Measurements from ENCODE around the gene LEMD2. TPM values are rescaled to one million over a fixed set of nuclear protein-coding genes. Genes with fewer than 3 reads are reported as not detected.

The LEMD2 gene
- total and polyA plus RNA-seq, 9 of the 15 experiments (the other 6 are each of a cell fraction or from before 2014, with no cell fraction given), result 0.32 to 46.3 (median 30.8) TPM

- no peak for TF ChIP-seq ZBTB2 (IDR thresholded peaks at IDR 0.05)
- TF ChIP-seq THRAP3 (IDR thresholded peaks at IDR 0.05; ENCODE audit: borderline replicate concordance), result no peak
- TF ChIP-seq SIN3A (IDR thresholded peaks at IDR 0.05; ENCODE audit: borderline replicate concordance in 2 of 2, control insufficient read depth in 1 of 2, low read depth in 2 of 2, low read length in 2 of 2), result no peak
- no peak for TF ChIP-seq DNMT1 (IDR thresholded peaks at IDR 0.05)
- TF ChIP-seq LEF1 (IDR thresholded peaks at IDR 0.05), result no peak
- TF ChIP-seq ZNF707 (CRISPR knock-in tag; conservative IDR thresholded peaks at IDR 0.05), result no peak
- TF ChIP-seq RCOR1 (IDR thresholded peaks at IDR 0.05; ENCODE audit: borderline replicate concordance in 1 of 2, low read depth in 2 of 2, low read length in 2 of 2), result no peak
- no peak for TF ChIP-seq HSF4 (CRISPR knock-in tag; IDR thresholded peaks at IDR 0.05; ENCODE audit: borderline replicate concordance)
- no peak for TF ChIP-seq TRIM24 (IDR thresholded peaks at IDR 0.05)
- TF ChIP-seq HNRNPH1 (optimal IDR thresholded peaks at IDR 0.05; ENCODE audit: low read depth, low read length), result no peak
- TF ChIP-seq NR2C2 (CRISPR knock-in tag; IDR thresholded peaks at IDR 0.05), result no peak
- TF ChIP-seq NR2C2 (tag; IDR thresholded peaks at IDR 0.05), result no peak
- TF ChIP-seq ARID3B (CRISPR knock-in tag; IDR thresholded peaks at IDR 0.05; ENCODE audit: borderline replicate concordance), result no peak
- no peaks in the 10 kb centered on the region for H3K27me3 ChIP-seq (ENCODE audit: control insufficient read depth in 2 of 2, insufficient read depth in 2 of 2, low read length in 2 of 2)
- H3K4me1 ChIP-seq (replicated peaks in 1 of 2; ENCODE audit: control insufficient read depth in 2 of 2, insufficient read depth in 2 of 2, low read length in 2 of 2), result peaks cover 10 to 21% of the 10 kb centered on the region in 2 experiments; a peak in 4 of 5 replicates
- CTCF ChIA-PET (ENCODE audit: low intra/inter-chr PET ratio), result no interaction called here
- peak overlapping the region in 1 of 2 experiments; percentile 62; a peak in 2 of 4 replicates for H3K9ac ChIP-seq (ENCODE audit: insufficient read depth in 1 of 2, low read depth in 2 of 2, low read length in 2 of 2)
- BruUV-seq (replicated peaks), result no TSS peak
- in situ Hi-C loops (cut with MboI), result no loop called here
- no peak for FAIRE-seq
- H3K9me1 ChIP-seq (ENCODE audit: control insufficient read depth, insufficient read depth, low read length), result peaks cover 4% of the 10 kb centered on the region
- no peak overlapping the region for H3K4me3 ChIP-seq
- H3K4me2 ChIP-seq (ENCODE audit: insufficient read depth, low read length), result no peak overlapping the region
- no peak for ATAC-seq
- peaks cover 61% of the 10 kb centered on the region; the same call in 2 of the 3 replicates for H3K36me3 ChIP-seq (ENCODE audit: control insufficient read depth, insufficient read depth, low read length)
- POLR2A ChIA-PET, result interaction anchor here (0.7 to 7.0 kb wide), 5 partner anchors 9 to 379 kb away, joined by 3 to 36 read pairs (median 3); no protein-coding TSS in a partner anchor
- no peaks in the 10 kb centered on the region for H4K20me1 ChIP-seq (replicated peaks; ENCODE audit: control insufficient read depth, insufficient read depth, low read length)
- no peak overlapping the region for H3K27ac ChIP-seq (ENCODE audit: extremely low read depth, low read depth, low read length)
- no peak overlapping the region for H2AFZ ChIP-seq (ENCODE audit: low read depth, low read length)
- intact Hi-C loops (cut with micrococcal nuclease), result no loop called here
- no peak for DNase-seq (ENCODE audit: extremely low read depth in 1 of 4, low spot score in 3 of 4)
- 82% methylated on average over 13 of the region's 13 CpGs for WGBS (ENCODE audit: insufficient coverage, low coverage, missing lambda C conversion rate)
- peaks cover 25% of the 10 kb centered on the region for H3K79me2 ChIP-seq (ENCODE audit: control insufficient read depth, insufficient read depth, low read length)
- no peaks in the 10 kb centered on the region for H3K9me3 ChIP-seq (replicated peaks; ENCODE audit: control insufficient read depth, insufficient read depth, low read depth, low read length)
These were observed 4.1 kb downstream of the LEMD2 start for GRCh38 chr6:33784787-33785186.

Data from K562 (cell line).